HepG2 (cell line): Measurements from ENCODE around the gene VWA5B1. TPM values are rescaled to one million over a fixed set of nuclear protein-coding genes. Genes with fewer than 3 reads are reported as not detected.

ENCODE experiments used
- ATAC-seq: fragments of 200-7000 bp; cut with Tn5 transposase; 3 replicates; pipeline ENCODE4 v1.9.1; 2020; ENCODE audit warnings: mild to moderate bottlenecking, moderate library complexity
- BruUV-seq: library from RNA; stranded (reverse); fragments of 400-500 nt; replicated peaks from 2 replicates; lab custom pipeline; 2021; lab: Mats Ljungman, UMichigan
- CTCF ChIA-PET: fragments of 300-600 bp; formaldehyde crosslinking; extraction: SDS; loops from one replicate; lab custom pipeline; 2021; ENCODE audit warnings: low total read pairs, inconsistent platforms, low intra/inter-chr PET ratio; lab: Yijun Ruan, JAX
- POLR2A ChIA-PET: fragments of 350-600 bp; sonication (Branson Sonifier 250); formaldehyde crosslinking; loops from one replicate; lab custom pipeline; 2020; ENCODE audit warnings: antibody characterized with exemption, inconsistent platforms; lab: Yijun Ruan, JAX
- DNase-seq: peaks from one replicate; pipeline ENCODE4 v3.0.0-alpha.2; 2015; ENCODE audit warnings: low spot score
- FAIRE-seq: peaks from 3 replicates; lab custom pipeline; 2011; peaks lifted over from hg19 to GRCh38; lab: Jason Lieb, UNC
- H2AFZ ChIP-seq: one replicate; pipeline ENCODE4 v1.6.1; 2011; ENCODE audit warnings: low read length, inconsistent platforms
- H3K27ac ChIP-seq: fragments of 300-600 bp; 3 replicates; pipeline ENCODE4 v1.8.0; 2011; ENCODE audit warnings: mixed run types, mild to moderate bottlenecking, mixed read lengths, low read length, inconsistent platforms; ENCODE audit not compliant: insufficient read depth; ENCODE audit errors: extremely low read length
- H3K27me3 ChIP-seq, 2 experiments: fragments of 200-600 bp in 1 of 2; 2 replicates in 1 of 2; 3 replicates in 1 of 2; pipeline versions ENCODE4 v1.6.0 to v1.8.0; 2011; ENCODE audit warnings: low read length in 2 of 2, mild to moderate bottlenecking in 2 of 2, moderate library complexity in 2 of 2, inconsistent platforms in 1 of 2; ENCODE audit not compliant: insufficient read depth in 2 of 2, control insufficient read depth in 1 of 2
- H3K36me3 ChIP-seq, 2 experiments: fragments of 200-600 bp in 1 of 2; replicated peaks in 1 of 2; 2 replicates in 1 of 2; 3 replicates in 1 of 2; pipeline versions ENCODE4 v1.5.1 to v1.8.0; 2011; ENCODE audit warnings: low read length in 2 of 2, inconsistent platforms in 1 of 2; ENCODE audit not compliant: insufficient read depth in 2 of 2, control insufficient read depth in 1 of 2
- H3K4me1 ChIP-seq: 2 replicates; pipeline ENCODE4 v1.5.1; 2012; ENCODE audit warnings: low read length, inconsistent platforms; ENCODE audit not compliant: insufficient read depth
- H3K4me2 ChIP-seq: 2 replicates; pipeline ENCODE4 v1.6.0; 2011; ENCODE audit warnings: low read depth, low read length, inconsistent platforms
- H3K4me3 ChIP-seq, 3 experiments: fragments of 200-600 bp in 1 of 3; sonication (generic), shearing (Covaris generic) in 1 of 3; replicated peaks in 1 of 3; 2 replicates each; pipeline ENCODE4 v1.5.1; 2011 to 2016; ENCODE audit warnings: low read length in 3 of 3, inconsistent platforms in 2 of 3, low read depth in 2 of 3, mild to moderate bottlenecking in 2 of 3, control low read depth in 1 of 3, mixed read lengths in 1 of 3; ENCODE audit not compliant: insufficient read depth in 1 of 3
- H3K79me2 ChIP-seq: one replicate; pipeline ENCODE4 v1.6.1; 2011; ENCODE audit warnings: low read length, inconsistent platforms; ENCODE audit not compliant: insufficient read depth
- H3K9ac ChIP-seq: 2 replicates; pipeline ENCODE4 v1.6.0; 2011; ENCODE audit warnings: mild to moderate bottlenecking, low read depth, low read length, inconsistent platforms; ENCODE audit not compliant: insufficient read depth
- H3K9me3 ChIP-seq: 2 replicates; pipeline ENCODE4 v1.5.1; 2012; ENCODE audit warnings: mild to moderate bottlenecking, low read length
- H4K20me1 ChIP-seq: 2 replicates; pipeline ENCODE4 v1.6.0; 2011; ENCODE audit warnings: inconsistent platforms, mild to moderate bottlenecking, low read length, moderate library complexity; ENCODE audit not compliant: insufficient read depth
- ESRRA ChIP-seq: sonication (generic); formaldehyde crosslinking; IDR thresholded peaks from 2 replicates; pipeline ENCODE4 v1.5.1; 2020; ENCODE audit warnings: mild to moderate bottlenecking, low read depth, missing genetic modification reagents
- HNRNPUL1 ChIP-seq: fragments of 200-400 bp; formaldehyde crosslinking; IDR thresholded peaks from 2 replicates; pipeline ENCODE4 v1.6.1; 2017; ENCODE audit warnings: low read depth, mild to moderate bottlenecking, low read length, moderate library complexity
- JARID2 ChIP-seq: sonication (generic); formaldehyde crosslinking; IDR thresholded peaks from 2 replicates; pipeline ENCODE4 v1.8.1; 2023; ENCODE audit warnings: missing genetic modification reagents, inconsistent platforms; ENCODE audit not compliant: insufficient replicate concordance
- KMT2B ChIP-seq: IDR thresholded peaks from 2 replicates; pipeline ENCODE4 v1.6.1; 2016; ENCODE audit warnings: missing genetic modification reagents, missing compliant biosample characterization
- MAF1 ChIP-seq: sonication (generic); formaldehyde crosslinking; IDR thresholded peaks from 2 replicates; pipeline ENCODE4 v1.5.0; 2020; ENCODE audit warnings: missing genetic modification reagents, borderline replicate concordance
- NR2F6 ChIP-seq, 2 experiments: IDR thresholded peaks; 2 replicates each; pipeline ENCODE4 v1.6.1; 2016; ENCODE audit warnings: antibody characterized with exemption in 1 of 2, mild to moderate bottlenecking in 1 of 2
- ONECUT2 ChIP-seq: sonication (generic); formaldehyde crosslinking; IDR thresholded peaks from 2 replicates; pipeline ENCODE4 v1.4.0; 2020; ENCODE audit warnings: missing genetic modification reagents
- POLR2AphosphoS5 ChIP-seq: IDR thresholded peaks from 2 replicates; pipeline ENCODE4 v1.6.1; 2012; ENCODE audit warnings: low read depth, low read length
- POLR2G ChIP-seq: fragments of 200-400 bp; formaldehyde crosslinking; IDR thresholded peaks from 2 replicates; pipeline ENCODE4 v1.6.1; 2018; ENCODE audit warnings: mild to moderate bottlenecking, low read depth, low read length, moderate library complexity
- SP5 ChIP-seq: IDR thresholded peaks from 2 replicates; pipeline ENCODE4 v1.6.1; 2016; ENCODE audit warnings: low read depth, borderline replicate concordance
- ZBTB3 ChIP-seq: sonication (generic); formaldehyde crosslinking; IDR thresholded peaks from 2 replicates; pipeline ENCODE4 v1.4.0; 2020; ENCODE audit warnings: low read depth, mild to moderate bottlenecking, moderate library complexity, missing genetic modification reagents, borderline replicate concordance
- ZNF10 ChIP-seq: sonication (generic); formaldehyde crosslinking; IDR thresholded peaks from 2 replicates; pipeline ENCODE4 v1.4.0; 2020; ENCODE audit warnings: mild to moderate bottlenecking, low read depth, missing genetic modification reagents, borderline replicate concordance
- ZNF577 ChIP-seq: sonication (generic); formaldehyde crosslinking; IDR thresholded peaks from 2 replicates; pipeline ENCODE4 v1.4.0; 2020; ENCODE audit warnings: mild to moderate bottlenecking, low read depth, missing genetic modification reagents, borderline replicate concordance
- ZNF781 ChIP-seq: sonication (generic); formaldehyde crosslinking; IDR thresholded peaks from 2 replicates; pipeline ENCODE4 v1.5.1; 2020; ENCODE audit warnings: borderline replicate concordance, mild to moderate bottlenecking, missing genetic modification reagents; ENCODE audit errors: not compliant biosample characterization
- ZNF784 ChIP-seq: sonication (generic); formaldehyde crosslinking; IDR thresholded peaks from 2 replicates; pipeline ENCODE4 v1.5.1; 2020; ENCODE audit warnings: missing genetic modification reagents, mild to moderate bottlenecking, borderline replicate concordance
- WGBS: methylation state at CpG from one replicate; pipeline ENCODE4 v1.1.6; 2017; ENCODE audit warnings: low lambda C conversion rate; 5-methylcytosine and 5-hydroxymethylcytosine counted together
- in situ Hi-C: cut with HindIII; loops from 2 replicates; pipeline ENCODE4 v1.10.0; 2017; ENCODE audit warnings: low pct_unique_long_range_greater_than_20kb; ENCODE audit not compliant: extremely low pct_ligation_motif_present
- intact Hi-C: fragments of 100-400 bp; cut with micrococcal nuclease; formaldehyde crosslinking; loops from one replicate; pipeline ENCODE4 v1.10.0; 2022; ENCODE audit not compliant: unreplicated experiment
- polyA plus RNA-seq, 8 experiments: library from polyadenylated mRNA; depleted of rRNA in 3 of 8; stranded (reverse) in 7 of 8; unstranded in 1 of 8; fragments of >200 nt; fragmentation: Illumina TruSeq in 4 of 8; extraction: Trizol in 4 of 8; gene quantifications; 2 replicates each; pipeline versions ENCODE4 v1.2.1 to v1.2.3, GENCODE V29; 2011 to 2016; ENCODE audit warnings: low read depth in 4 of 8, missing spikeins in 1 of 8, mixed read lengths in 1 of 8; ENCODE audit not compliant: insufficient read depth in 1 of 8
- total RNA-seq, 5 experiments: library from RNA; depleted of rRNA; stranded (reverse); fragments of >200 nt; fragmentation: Illumina TruSeq; extraction: Trizol; gene quantifications; 2 replicates each; pipeline ENCODE4 v1.2.3, GENCODE V29; 2016; ENCODE audit warnings: low read depth in 1 of 5
- TF ChIP-seq, protein P1 (sequence below): sonication (generic); formaldehyde crosslinking; IDR thresholded peaks from 2 replicates; pipeline ENCODE4 v1.8.0; 2022; ENCODE audit warnings: missing genetic modification reagents, mild to moderate bottlenecking, inconsistent platforms, borderline replicate concordance

The VWA5B1 gene
- total and polyA plus RNA-seq, 2 of the 13 experiments (the other 11 are each of a cell fraction or from before 2014, with no cell fraction given): not detected

DNA sequence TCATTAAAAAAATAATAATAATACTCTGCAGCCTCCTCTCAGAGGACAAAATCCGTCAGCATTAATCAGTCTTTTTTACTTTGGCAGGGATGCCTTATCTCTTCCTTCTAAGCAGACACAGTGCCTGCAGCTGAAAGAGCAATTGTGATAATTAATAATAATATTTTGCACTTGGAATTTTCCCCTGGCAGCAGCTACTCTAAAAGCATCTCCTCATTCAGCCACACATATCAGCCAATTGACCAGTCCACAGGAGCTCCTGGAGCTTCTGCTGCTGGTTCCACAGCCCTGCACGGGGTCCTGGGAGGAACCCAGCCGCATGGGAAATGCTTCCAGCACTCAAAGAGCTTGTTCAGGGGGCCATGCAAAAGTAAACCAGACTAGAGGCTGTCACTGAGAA lies 31.0 kb upstream of the VWA5B1 start:
- intact Hi-C loops: no loop called here
- no peak for TF ChIP-seq NR2F6 (IDR thresholded peaks at IDR 0.05)
- TF ChIP-seq NR2F6 (CRISPR knock-in tag; IDR thresholded peaks at IDR 0.05): no peak
- TF ChIP-seq ZNF577 (CRISPR knock-in tag): no peak
- TF ChIP-seq SP5 (CRISPR knock-in tag): no peak
- no peak for TF ChIP-seq POLR2G
- TF ChIP-seq ZNF781 (CRISPR knock-in tag): no peak
- TF ChIP-seq ZNF10 (CRISPR knock-in tag): no peak
- TF ChIP-seq ZNF784 (CRISPR knock-in tag): no peak
- TF ChIP-seq KMT2B: no peak
- no peak for TF ChIP-seq ONECUT2 (CRISPR knock-in tag)
- TF ChIP-seq JARID2 (CRISPR knock-in tag): no peak
- TF ChIP-seq HNRNPUL1: no peak
- TF ChIP-seq POLR2AphosphoS5: no peak
- TF ChIP-seq, protein P1, sequence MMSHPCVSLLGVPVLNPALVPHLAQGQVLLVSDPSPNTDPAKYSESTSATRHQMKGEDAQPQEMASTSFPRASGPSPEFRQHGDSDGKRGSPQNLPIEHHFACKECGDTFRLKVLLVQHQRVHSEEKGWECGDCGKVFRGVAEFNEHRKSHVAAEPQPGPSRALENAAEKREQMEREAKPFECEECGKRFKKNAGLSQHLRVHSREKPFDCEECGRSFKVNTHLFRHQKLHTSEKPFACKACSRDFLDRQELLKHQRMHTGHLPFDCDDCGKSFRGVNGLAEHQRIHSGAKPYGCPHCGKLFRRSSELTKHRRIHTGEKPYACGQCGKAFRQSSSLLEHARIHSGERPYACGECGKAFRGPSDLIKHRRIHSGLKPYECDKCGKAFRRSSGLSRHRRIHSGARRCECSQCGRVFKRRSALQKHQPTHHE: no peak
- no peak for TF ChIP-seq ESRRA (CRISPR knock-in tag)
- no peak for TF ChIP-seq MAF1
- no peak for TF ChIP-seq ZBTB3 (CRISPR knock-in tag)
- TF ChIP-seq, all 625 proteins: peak for 0
- no peak overlapping the region for H2AFZ ChIP-seq
- no peaks in the 10 kb centered on the region for H3K4me1 ChIP-seq
- no peaks in the 10 kb centered on the region for H3K36me3 ChIP-seq
- WGBS: 0% methylated on average over 1 of the region's 3 CpGs
- peaks cover 0 to 14% of the 10 kb centered on the region in 2 experiments; a peak in 2 of 5 replicates for H3K27me3 ChIP-seq
- DNase-seq (no peak), ATAC-seq (no peak), FAIRE-seq (no peak)
- ChIA-PET POLR2A (no interaction called here), CTCF (no interaction called here)
- no peak overlapping the region for H3K4me3 ChIP-seq
- H3K9ac ChIP-seq: no peak overlapping the region
- no peaks in the 10 kb centered on the region for H4K20me1 ChIP-seq
- BruUV-seq: no TSS peak
- no peak overlapping the region for H3K4me2 ChIP-seq
- no peak overlapping the region for H3K27ac ChIP-seq
- no peaks in the 10 kb centered on the region for H3K79me2 ChIP-seq
- H3K9me3 ChIP-seq: no peaks in the 10 kb centered on the region
- in situ Hi-C loops: no loop called here
